HG03342 (cell line): ENCODE measurements around the gene NVL.

Experiments used
- ATAC-seq: cut with Tn5 transposase; IDR thresholded peaks from one replicate; pipeline ENCODE4 v1.9.1; 2021; ENCODE audit warnings: mild to moderate bottlenecking, moderate library complexity; ENCODE audit not compliant: unreplicated experiment

NVL gene

GRCh38 chr1:224289396-224289795, 40.6 kb downstream of the NVL start:
- no peak for ATAC-seq

GRCh38 chr1:224287714-224288113, 42.3 kb downstream of the NVL start:
- ATAC-seq, result no peak

- no peak for ATAC-seq
These were observed 47.8 kb downstream of the NVL start for GRCh38 chr1:224282140-224282539.

GRCh38 chr1:224276771-224277487, 53.0 kb downstream of the NVL start:
- ATAC-seq, result no peak

GRCh38 chr1:224274970-224275626, 54.9 kb downstream of the NVL start:
- ATAC-seq, result no peak

- no peak for ATAC-seq
These were observed 56.3 kb downstream of the NVL start for GRCh38 chr1:224273641-224274040.

GRCh38 chr1:224271106-224271505, 58.9 kb downstream of the NVL start:
- no peak for ATAC-seq

- no peak for ATAC-seq
These were observed 62.0 kb downstream of the NVL start for GRCh38 chr1:224267925-224268324.

GRCh38 chr1:224266915-224267856, 62.8 kb downstream of the NVL start:
- no peak for ATAC-seq

GRCh38 chr1:224266105-224266914, 63.7 kb downstream of the NVL start:
- ATAC-seq, result peak; percentile 65

GRCh38 chr1:224264321-224264720, 65.7 kb downstream of the NVL start:
- no peak for ATAC-seq

- ATAC-seq, result no peak
These were observed 67.5 kb downstream of the NVL start for GRCh38 chr1:224262373-224263054.

- ATAC-seq, result no peak
These were observed 70.0 kb downstream of the NVL start for GRCh38 chr1:224259986-224260385.

GRCh38 chr1:224258351-224258750, 71.6 kb downstream of the NVL start:
- no peak for ATAC-seq

- ATAC-seq, result no peak
These were observed 73.3 kb downstream of the NVL start for GRCh38 chr1:224256640-224257039.

- no peak for ATAC-seq
These were observed 76.3 kb downstream of the NVL start for GRCh38 chr1:224253721-224254120.

- no peak for ATAC-seq
These were observed 77.5 kb downstream of the NVL start for GRCh38 chr1:224252479-224252878.

- ATAC-seq, result no peak
These were observed 78.2 kb downstream of the NVL start for GRCh38 chr1:224251741-224252146.

GRCh38 chr1:224245188-224245587, 84.8 kb downstream of the NVL start:
- ATAC-seq, result no peak

GRCh38 chr1:224238756-224239155, 91.2 kb downstream of the NVL start:
- ATAC-seq, result no peak
